ENCODE measurements around the gene SUCO.

SUCO gene

DNA sequence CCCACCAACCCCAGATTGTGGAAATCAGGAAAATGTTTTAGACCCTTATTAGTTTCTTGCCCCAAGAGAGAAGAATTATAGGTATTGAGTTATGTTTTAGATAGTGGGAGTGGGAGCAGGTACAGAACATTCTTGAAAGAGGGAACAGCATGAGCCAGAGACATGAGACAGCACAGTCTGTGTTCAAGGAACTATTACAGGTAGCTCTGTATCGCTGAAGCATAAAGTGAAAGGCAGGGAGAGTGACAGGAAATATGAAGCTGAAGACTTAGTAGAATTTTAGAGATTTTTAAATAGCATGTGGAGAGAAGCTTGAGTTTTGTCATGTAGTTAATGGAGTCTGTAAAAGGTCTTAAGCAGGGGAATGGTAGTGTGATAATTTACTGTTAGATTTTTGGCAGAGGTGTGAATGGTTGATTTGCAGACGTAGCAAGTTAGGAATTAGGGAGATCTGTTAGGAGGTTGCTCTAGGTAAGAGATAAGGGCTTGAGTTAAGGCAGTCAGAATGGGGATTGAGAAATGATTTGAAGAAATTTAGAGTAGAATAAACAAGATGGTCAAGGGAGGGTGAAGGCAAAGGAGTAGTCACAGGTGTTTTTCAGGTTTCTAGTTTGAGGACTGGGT, 11.6 kb downstream of the SUCO start:
- Histone ChIP-seq H3K27me3 (ENCODE audit: insufficient read depth, low read length, poor library complexity, severe bottlenecking) (no peaks in the 10 kb centered on the region), H4K20me1 (ENCODE audit: insufficient read depth, low read length, poor library complexity, severe bottlenecking) (peaks cover 81% of the 10 kb centered on the region), H3F3A (ENCODE audit: low read depth) (no peaks in the 10 kb centered on the region), H3K4me1 (ENCODE audit: insufficient read depth, low read length, poor library complexity, severe bottlenecking) (peaks cover 60% of the 10 kb centered on the region), H3K79me2 (ENCODE audit: insufficient read depth, low read length) (peaks cover 99% of the 10 kb centered on the region), H3K9me3 (ENCODE audit: insufficient read depth, low read depth, low read length) (no peaks in the 10 kb centered on the region), H3K9ac (ENCODE audit: low read depth, low read length, poor library complexity, severe bottlenecking) (peak overlapping the region; percentile 21), H2AFZ (ENCODE audit: low read length) (no peak overlapping the region), H3K4me3 (ENCODE audit: low read length, poor library complexity, severe bottlenecking) (no peak overlapping the region), H3K36me3 (ENCODE audit: insufficient read depth, low read length) (no peaks in the 10 kb centered on the region), H3K4me2 (ENCODE audit: low read depth, low read length, poor library complexity, severe bottlenecking) (peak overlapping the region; percentile 53), H3K9me2 (replicated peaks; ENCODE audit: low read depth, low read length) (no peaks in the 10 kb centered on the region)
- TF ChIP-seq EZH2phosphoT487 (IDR thresholded peaks at IDR 0.05; ENCODE audit: borderline replicate concordance), result no peak
- TF ChIP-seq, protein P1, sequence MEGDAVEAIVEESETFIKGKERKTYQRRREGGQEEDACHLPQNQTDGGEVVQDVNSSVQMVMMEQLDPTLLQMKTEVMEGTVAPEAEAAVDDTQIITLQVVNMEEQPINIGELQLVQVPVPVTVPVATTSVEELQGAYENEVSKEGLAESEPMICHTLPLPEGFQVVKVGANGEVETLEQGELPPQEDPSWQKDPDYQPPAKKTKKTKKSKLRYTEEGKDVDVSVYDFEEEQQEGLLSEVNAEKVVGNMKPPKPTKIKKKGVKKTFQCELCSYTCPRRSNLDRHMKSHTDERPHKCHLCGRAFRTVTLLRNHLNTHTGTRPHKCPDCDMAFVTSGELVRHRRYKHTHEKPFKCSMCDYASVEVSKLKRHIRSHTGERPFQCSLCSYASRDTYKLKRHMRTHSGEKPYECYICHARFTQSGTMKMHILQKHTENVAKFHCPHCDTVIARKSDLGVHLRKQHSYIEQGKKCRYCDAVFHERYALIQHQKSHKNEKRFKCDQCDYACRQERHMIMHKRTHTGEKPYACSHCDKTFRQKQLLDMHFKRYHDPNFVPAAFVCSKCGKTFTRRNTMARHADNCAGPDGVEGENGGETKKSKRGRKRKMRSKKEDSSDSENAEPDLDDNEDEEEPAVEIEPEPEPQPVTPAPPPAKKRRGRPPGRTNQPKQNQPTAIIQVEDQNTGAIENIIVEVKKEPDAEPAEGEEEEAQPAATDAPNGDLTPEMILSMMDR (conservative IDR thresholded peaks at IDR 0.05; ENCODE audit: low read length), result no peak

DNA sequence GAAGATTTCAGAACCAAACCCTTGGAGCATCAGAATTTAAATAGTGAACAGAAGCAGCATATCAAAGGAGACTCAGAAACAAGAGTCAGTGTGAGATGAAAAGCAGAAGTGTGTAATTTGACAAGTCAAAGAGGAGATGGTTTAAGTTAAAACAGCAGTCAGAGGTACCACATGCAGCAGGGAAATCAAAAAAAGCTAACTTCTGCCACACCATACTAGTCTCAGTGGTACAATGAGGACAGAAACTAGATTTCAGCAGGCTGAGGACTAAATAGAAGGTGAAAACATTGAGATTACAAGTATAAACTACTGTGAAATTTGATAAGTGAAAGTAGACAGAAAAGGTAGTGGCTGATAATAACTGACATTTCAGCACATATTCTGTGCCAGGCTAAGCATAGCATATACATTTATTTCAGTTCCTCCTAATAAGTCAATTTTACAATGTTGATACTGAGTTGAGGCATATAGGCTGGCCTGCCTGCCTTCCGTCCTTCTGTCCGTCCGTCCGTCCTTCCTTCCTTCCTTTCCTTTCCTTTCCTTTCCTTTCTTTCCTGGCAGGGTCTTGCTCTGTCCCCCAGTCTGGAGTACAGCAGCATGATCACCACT, 12.6 kb downstream of the SUCO start:
- Histone ChIP-seq H3K9me2 (replicated peaks; ENCODE audit: low read depth, low read length) (no peaks in the 10 kb centered on the region), H3K9ac (ENCODE audit: low read depth, low read length, poor library complexity, severe bottlenecking) (no peak overlapping the region), H4K20me1 (ENCODE audit: insufficient read depth, low read length, poor library complexity, severe bottlenecking) (peaks cover 83% of the 10 kb centered on the region), H3K4me3 (ENCODE audit: low read length, poor library complexity, severe bottlenecking) (no peak overlapping the region), H3F3A (ENCODE audit: low read depth) (no peaks in the 10 kb centered on the region), H2AFZ (ENCODE audit: low read length) (no peak overlapping the region), H3K79me2 (ENCODE audit: insufficient read depth, low read length) (peaks cover 99% of the 10 kb centered on the region), H3K4me1 (ENCODE audit: insufficient read depth, low read length, poor library complexity, severe bottlenecking) (peaks cover 57% of the 10 kb centered on the region), H3K4me2 (ENCODE audit: low read depth, low read length, poor library complexity, severe bottlenecking) (no peak overlapping the region), H3K9me3 (ENCODE audit: insufficient read depth, low read depth, low read length) (no peaks in the 10 kb centered on the region), H3K36me3 (ENCODE audit: insufficient read depth, low read length) (no peaks in the 10 kb centered on the region), H3K27me3 (ENCODE audit: insufficient read depth, low read length, poor library complexity, severe bottlenecking) (no peaks in the 10 kb centered on the region)
- TF ChIP-seq, protein P1 (conservative IDR thresholded peaks at IDR 0.05; ENCODE audit: low read length), result no peak
- no peak for TF ChIP-seq EZH2phosphoT487 (IDR thresholded peaks at IDR 0.05; ENCODE audit: borderline replicate concordance)

- H3K4me3 ChIP-seq (ENCODE audit: low read length, poor library complexity, severe bottlenecking), result no peak overlapping the region
- H3K9me3 ChIP-seq (ENCODE audit: insufficient read depth, low read depth, low read length), result no peaks in the 10 kb centered on the region
- no peaks in the 10 kb centered on the region for H3K36me3 ChIP-seq (ENCODE audit: insufficient read depth, low read length)
- H3K79me2 ChIP-seq (ENCODE audit: insufficient read depth, low read length), result peaks cover 99% of the 10 kb centered on the region
- H3F3A ChIP-seq (ENCODE audit: low read depth), result no peaks in the 10 kb centered on the region
- peaks cover 47% of the 10 kb centered on the region for H3K4me1 ChIP-seq (ENCODE audit: insufficient read depth, low read length, poor library complexity, severe bottlenecking)
- H3K27me3 ChIP-seq (ENCODE audit: insufficient read depth, low read length, poor library complexity, severe bottlenecking), result no peaks in the 10 kb centered on the region
- peaks cover 83% of the 10 kb centered on the region for H4K20me1 ChIP-seq (ENCODE audit: insufficient read depth, low read length, poor library complexity, severe bottlenecking)
- H3K9me2 ChIP-seq (replicated peaks; ENCODE audit: low read depth, low read length), result no peaks in the 10 kb centered on the region
- no peak for TF ChIP-seq EZH2phosphoT487 (IDR thresholded peaks at IDR 0.05; ENCODE audit: borderline replicate concordance)
- TF ChIP-seq, protein P1 (conservative IDR thresholded peaks at IDR 0.05; ENCODE audit: low read length), result no peak
- H2AFZ ChIP-seq (ENCODE audit: low read length), result no peak overlapping the region
- H3K4me2 ChIP-seq (ENCODE audit: low read depth, low read length, poor library complexity, severe bottlenecking), result no peak overlapping the region
- no peak overlapping the region for H3K9ac ChIP-seq (ENCODE audit: low read depth, low read length, poor library complexity, severe bottlenecking)
Measured at GRCh38 chr1:172547071-172547470, 14.1 kb downstream of the SUCO start.
